Transverse colon (tissue), 4 donors: ENCODE measurements around the gene EZH1. TPM values are rescaled to one million over a fixed set of nuclear protein-coding genes. Genes with fewer than 3 reads are reported as not detected.

Source experiments
- DNase-seq: peaks from one replicate; pipeline ENCODE4 v3.0.0-alpha.2; 2019
- H3K27ac ChIP-seq, 4 donors: fragments of 200-600 bp; sonication (generic); 2 replicates each; pipeline ENCODE4 v1.5.1; 2016 to 2018; ENCODE audit warnings: inconsistent platforms in 4 of 4
- H3K27me3 ChIP-seq: fragments of 200-600 bp; sonication (generic); 2 replicates; pipeline ENCODE4 v1.5.1; 2017; ENCODE audit warnings: inconsistent platforms
- H3K36me3 ChIP-seq, 4 donors: fragments of 200-600 bp; sonication (generic); 2 replicates each; pipeline ENCODE4 v1.5.1; 2017 to 2019; ENCODE audit warnings: inconsistent platforms in 4 of 4
- H3K4me1 ChIP-seq, 4 donors: fragments of 200-600 bp; sonication (generic); 2 replicates each; pipeline ENCODE4 v1.5.1; 2017 to 2020; ENCODE audit warnings: inconsistent platforms in 4 of 4
- H3K4me3 ChIP-seq, 4 donors: fragments of 200-600 bp; sonication (generic); 1 replicate in 1 of 4; 2 replicates in 3 of 4; pipeline versions ENCODE4 v1.5.1 to v1.6.1; 2017 to 2019; ENCODE audit warnings: inconsistent platforms in 4 of 4
- H3K9me3 ChIP-seq, 2 donors: fragments of 200-600 bp; sonication (generic); 2 replicates each; pipeline ENCODE4 v1.5.1; 2017 to 2019; ENCODE audit warnings: inconsistent platforms in 2 of 2
- EP300 ChIP-seq: sonication (generic); formaldehyde crosslinking; IDR thresholded peaks from one replicate; pipeline ENCODE4 v1.6.1; 2017; ENCODE audit warnings: antibody characterized with exemption, low read depth
- POLR2A ChIP-seq: fragments of 450-650 bp; IDR thresholded peaks from one replicate; pipeline ENCODE4 v1.6.1; 2016; ENCODE audit warnings: antibody characterized with exemption, mild to moderate bottlenecking, moderate library complexity
- POLR2AphosphoS5 ChIP-seq, 3 donors: sonication (generic); formaldehyde crosslinking; IDR thresholded peaks; one replicate each; pipeline ENCODE4 v1.6.1; 2016; ENCODE audit warnings: antibody characterized with exemption in 3 of 3
- WGBS, 2 donors: methylation state at CpG; one replicate each; pipeline ENCODE4 v1.1.5; 2018; ENCODE audit warnings: low coverage in 1 of 2; 5-methylcytosine and 5-hydroxymethylcytosine counted together
- in situ Hi-C, 4 donors: fragments of 200-750 bp; cut with MboI; loops; one replicate each; pipeline versions ENCODE4 v1.15.0 to v1.15.1; 2017; ENCODE audit warnings: low sequenced_read_pairs in 3 of 4, low pct_ligation_motif_present in 1 of 4, low pct_unique_long_range_greater_than_20kb in 1 of 4
- intact Hi-C: fragments of 100-400 bp; cut with DNase I; formaldehyde crosslinking; loops from one replicate; pipeline ENCODE4 v1.15.1; 2023; ENCODE audit warnings: low total_unique reads
- total RNA-seq, 4 donors: library from RNA; depleted of rRNA; stranded (reverse); fragments of >200 nt; gene quantifications; one replicate each; pipeline ENCODE4 v1.1.0, GENCODE V29; 2016
- TF ChIP-seq, protein P1 (sequence below), 5 experiments: fragments of 200-600 bp in 3 of 5; fragments of 450-650 bp in 2 of 5; sonication (generic) in 3 of 5; IDR thresholded peaks; 1 replicate in 2 of 5; 2 replicates in 3 of 5; pipeline ENCODE4 v1.5.1; 2016 to 2017; ENCODE audit warnings: antibody characterized with exemption in 5 of 5, inconsistent platforms in 3 of 5, mild to moderate bottlenecking in 2 of 5, moderate library complexity in 1 of 5

EZH1 gene
- total RNA-seq, 4 donors from 2014 or later: 30.4 to 159 (median 43.4) TPM

DNA sequence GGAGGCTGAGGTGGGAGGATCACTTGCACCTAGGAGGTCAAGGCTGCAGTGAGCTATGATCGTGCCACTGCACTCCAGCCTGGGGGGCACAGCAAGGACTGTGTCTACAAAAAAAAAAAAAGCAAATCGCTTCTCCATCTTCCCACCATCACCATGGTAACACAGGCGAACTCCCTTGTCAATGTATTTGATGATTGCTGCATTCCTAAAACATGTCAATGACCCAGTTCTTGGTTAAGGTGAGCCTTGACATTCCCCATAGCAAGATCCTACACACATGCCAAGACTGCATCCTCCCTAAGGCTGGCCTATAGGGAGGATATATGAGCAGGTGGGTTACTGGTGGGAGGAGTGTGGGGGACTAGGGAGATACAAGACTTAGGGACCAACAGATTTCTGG lies 50.3 kb downstream of the EZH1 start:
- in situ Hi-C loops (loop anchor here in 3 of 4 donors (25.0 kb wide), 1 partner anchor 107 kb away; the partner anchor contains the start of gene PSMC3IP (in 3 of the 3)), intact Hi-C loops (no loop called here)
- Histone ChIP-seq H3K27ac (no peak overlapping the region), H3K4me3 (no peak overlapping the region), H3K4me1 (peaks cover 0 to 8% (median 2%) of the 10 kb centered on the region in 4 donors), H3K9me3 (no peaks in the 10 kb centered on the region), H3K27me3 (no peaks in the 10 kb centered on the region), H3K36me3 (no peaks in the 10 kb centered on the region)
- TF ChIP-seq, protein P1, sequence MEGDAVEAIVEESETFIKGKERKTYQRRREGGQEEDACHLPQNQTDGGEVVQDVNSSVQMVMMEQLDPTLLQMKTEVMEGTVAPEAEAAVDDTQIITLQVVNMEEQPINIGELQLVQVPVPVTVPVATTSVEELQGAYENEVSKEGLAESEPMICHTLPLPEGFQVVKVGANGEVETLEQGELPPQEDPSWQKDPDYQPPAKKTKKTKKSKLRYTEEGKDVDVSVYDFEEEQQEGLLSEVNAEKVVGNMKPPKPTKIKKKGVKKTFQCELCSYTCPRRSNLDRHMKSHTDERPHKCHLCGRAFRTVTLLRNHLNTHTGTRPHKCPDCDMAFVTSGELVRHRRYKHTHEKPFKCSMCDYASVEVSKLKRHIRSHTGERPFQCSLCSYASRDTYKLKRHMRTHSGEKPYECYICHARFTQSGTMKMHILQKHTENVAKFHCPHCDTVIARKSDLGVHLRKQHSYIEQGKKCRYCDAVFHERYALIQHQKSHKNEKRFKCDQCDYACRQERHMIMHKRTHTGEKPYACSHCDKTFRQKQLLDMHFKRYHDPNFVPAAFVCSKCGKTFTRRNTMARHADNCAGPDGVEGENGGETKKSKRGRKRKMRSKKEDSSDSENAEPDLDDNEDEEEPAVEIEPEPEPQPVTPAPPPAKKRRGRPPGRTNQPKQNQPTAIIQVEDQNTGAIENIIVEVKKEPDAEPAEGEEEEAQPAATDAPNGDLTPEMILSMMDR (IDR thresholded peaks at IDR 0.05): no peak
- TF ChIP-seq EP300 (no peak), POLR2A (no peak)
- 80 to 91% methylated on average over 1 to 3 of the region's 3 CpGs for WGBS, 2 donors
- no peak for DNase-seq

GRCh38 chr17:42692489-42692888 lies 52.4 kb downstream of the EZH1 start:
- Histone ChIP-seq H3K4me3 (no peak overlapping the region), H3K4me1 (no peaks in the 10 kb centered on the region), H3K9me3 (no peaks in the 10 kb centered on the region), H3K27ac (no peak overlapping the region), H3K27me3 (no peaks in the 10 kb centered on the region), H3K36me3 (no peaks in the 10 kb centered on the region)
- no peak for DNase-seq
- 90% methylated on average over 11 of the region's 11 CpGs; no CpG with 5 or more reads in 1 of the 2 donors for WGBS, 2 donors
- TF ChIP-seq EP300 (no peak), POLR2AphosphoS5 (IDR thresholded peaks at IDR 0.05) (no peak), POLR2A (no peak)
- TF ChIP-seq, protein P1 (IDR thresholded peaks at IDR 0.05): no peak
- in situ Hi-C loops: loop anchor here in 3 of 4 donors (25.0 kb wide), 1 partner anchor 105 kb away; the partner anchor contains the start of gene PSMC3IP (in 3 of the 3)
- intact Hi-C loops: no loop called here

- Histone ChIP-seq H3K4me1 (no peaks in the 10 kb centered on the region), H3K4me3 (no peak overlapping the region), H3K36me3 (no peaks in the 10 kb centered on the region), H3K27me3 (no peaks in the 10 kb centered on the region), H3K27ac (no peak overlapping the region), H3K9me3 (no peaks in the 10 kb centered on the region)
- intact Hi-C loops: no loop called here
- in situ Hi-C loops: loop anchor here in 3 of 4 donors (25.0 kb wide), 1 partner anchor 104 kb away; the partner anchor contains the start of gene PSMC3IP (in 3 of the 3)
- no peak for TF ChIP-seq POLR2A
- TF ChIP-seq, protein P1 (IDR thresholded peaks at IDR 0.05): no peak
- no peak for TF ChIP-seq POLR2AphosphoS5 (IDR thresholded peaks at IDR 0.05)
- TF ChIP-seq EP300: no peak
- WGBS, 2 donors: 93% methylated on average over 12 of the region's 12 CpGs; no CpG with 5 or more reads in 1 of the 2 donors
- DNase-seq: no peak
Observed at GRCh38 chr17:42691021-42691545, 53.8 kb downstream of the EZH1 start.

GRCh38 chr17:42690596-42690995 lies 54.2 kb downstream of the EZH1 start:
- 84% methylated on average over 10 of the region's 10 CpGs; no CpG with 5 or more reads in 1 of the 2 donors for WGBS, 2 donors
- in situ Hi-C loops (loop anchor here in 3 of 4 donors (25.0 kb wide), 1 partner anchor 103 kb away; the partner anchor contains the start of gene PSMC3IP (in 3 of the 3)), intact Hi-C loops (no loop called here)

More at GRCh38 chr17:42690596-42690995, 54.2 kb downstream of the EZH1 start:
- Histone ChIP-seq H3K4me3 (no peak overlapping the region), H3K27ac (no peak overlapping the region), H3K9me3 (no peaks in the 10 kb centered on the region), H3K36me3 (no peaks in the 10 kb centered on the region), H3K27me3 (peaks cover under 1% of the 10 kb centered on the region), H3K4me1 (no peaks in the 10 kb centered on the region)
- DNase-seq: no peak
- TF ChIP-seq POLR2A (no peak), POLR2AphosphoS5 (IDR thresholded peaks at IDR 0.05) (no peak), EP300 (no peak)
- TF ChIP-seq, protein P1 (IDR thresholded peaks at IDR 0.05): no peak
